ENCODE measurements around the gene MGMT.

The MGMT gene

DNA sequence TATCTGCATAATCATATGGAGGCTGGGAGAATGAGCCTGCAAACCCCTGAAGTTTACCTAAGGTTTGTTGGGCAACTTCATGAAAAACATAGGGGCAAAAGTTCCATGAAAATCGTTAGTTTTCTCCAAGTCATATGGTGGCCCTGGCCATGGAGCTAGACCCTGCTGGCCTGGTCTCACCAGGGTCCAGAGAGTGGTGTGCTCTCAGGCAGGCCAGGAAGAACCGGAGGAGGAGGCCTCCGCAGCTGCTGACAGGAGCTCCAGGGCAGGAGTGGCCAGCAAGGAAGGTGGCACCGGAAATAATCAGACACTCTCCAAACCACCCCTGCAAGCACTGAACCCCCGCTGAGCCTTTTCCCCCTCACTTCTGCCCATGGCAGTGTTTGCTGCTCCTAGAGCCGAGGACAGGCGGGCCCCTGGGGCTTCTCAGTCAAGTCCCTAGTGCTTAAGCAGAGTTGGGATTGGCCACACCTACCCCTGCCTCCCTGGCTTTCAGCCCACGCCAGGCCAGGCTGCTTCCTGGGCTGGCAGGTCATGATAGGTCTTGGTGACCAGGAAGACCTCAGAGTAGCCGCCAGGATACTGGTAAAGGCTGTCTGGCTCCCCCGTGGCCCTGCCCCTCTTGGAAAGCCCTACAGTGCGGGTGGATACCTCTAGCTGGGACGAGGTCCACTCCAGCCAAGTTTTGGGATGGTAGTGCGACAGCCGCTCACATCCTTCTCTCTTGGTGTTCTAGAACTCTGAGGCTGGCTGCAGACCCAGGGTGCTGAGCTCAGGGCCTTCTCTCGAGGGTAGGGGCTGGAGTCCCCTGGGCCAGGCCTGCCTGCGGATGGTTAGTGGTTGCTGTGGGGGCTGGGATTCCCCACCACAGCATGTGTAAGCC lies 242.8 kb downstream of the MGMT start:
- no peak for DNase-seq (ENCODE audit: low read depth in 2 of 2)

GRCh38 chr10:129710510-129710847 lies 243.4 kb downstream of the MGMT start:
- DNase-seq (ENCODE audit: low read depth in 2 of 2): no peak

DNA sequence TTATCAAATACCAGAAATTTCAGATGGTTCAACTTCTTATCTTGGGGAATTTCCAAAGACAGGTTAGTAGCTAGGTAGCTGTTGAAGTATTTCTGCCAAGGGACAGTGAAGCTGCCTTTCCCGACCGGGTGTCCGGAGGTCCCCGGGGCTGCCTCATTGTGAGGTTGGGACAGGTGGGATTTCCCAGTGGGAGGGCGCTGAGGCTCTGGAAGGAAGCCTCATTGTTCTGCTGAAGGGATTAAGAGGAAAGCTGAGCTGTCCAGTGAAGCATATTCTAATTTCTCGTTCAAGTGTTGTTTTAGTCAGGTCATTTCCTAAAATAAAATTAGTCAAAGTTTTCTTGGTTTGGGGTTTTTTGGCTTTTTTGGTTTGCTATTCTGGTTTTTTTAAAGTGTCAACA lies 244.2 kb downstream of the MGMT start:
- DNase-seq (ENCODE audit: low read depth in 2 of 2): no peak

- DNase-seq (ENCODE audit: low read depth in 2 of 2): no peak
These were observed 245.0 kb downstream of the MGMT start for GRCh38 chr10:129712000-129712399.

DNA sequence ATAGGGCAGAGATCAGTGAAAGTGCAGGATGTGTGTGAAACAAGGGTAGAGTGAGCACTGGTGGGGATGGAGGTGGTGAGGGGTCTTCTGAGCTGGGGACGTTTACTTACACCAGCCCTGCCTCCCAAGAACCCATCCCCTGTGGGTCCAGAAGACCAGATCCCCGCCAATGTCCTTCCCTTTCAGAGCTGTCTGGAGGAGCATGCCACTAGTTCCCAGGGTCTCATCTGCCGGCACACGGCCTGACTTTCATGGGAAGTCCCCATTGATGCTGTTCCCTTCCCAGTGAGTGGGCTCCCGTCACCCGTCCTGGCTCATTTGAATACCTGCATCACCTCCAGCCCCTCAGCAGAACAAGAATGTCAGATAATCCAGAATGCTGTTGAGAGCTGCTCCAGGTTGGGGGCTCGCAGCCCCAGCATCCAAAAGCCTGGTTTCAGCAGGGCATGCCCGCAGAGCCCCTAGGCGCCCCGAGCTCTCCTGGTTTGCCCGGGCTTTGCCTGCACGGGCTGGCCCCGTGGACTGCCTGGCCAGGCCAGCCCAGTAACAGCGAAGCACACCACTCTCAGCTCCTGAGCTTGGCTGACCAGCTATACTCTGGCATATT lies 246.7 kb downstream of the MGMT start:
- no peak for DNase-seq (ENCODE audit: low read depth in 2 of 2)

DNA sequence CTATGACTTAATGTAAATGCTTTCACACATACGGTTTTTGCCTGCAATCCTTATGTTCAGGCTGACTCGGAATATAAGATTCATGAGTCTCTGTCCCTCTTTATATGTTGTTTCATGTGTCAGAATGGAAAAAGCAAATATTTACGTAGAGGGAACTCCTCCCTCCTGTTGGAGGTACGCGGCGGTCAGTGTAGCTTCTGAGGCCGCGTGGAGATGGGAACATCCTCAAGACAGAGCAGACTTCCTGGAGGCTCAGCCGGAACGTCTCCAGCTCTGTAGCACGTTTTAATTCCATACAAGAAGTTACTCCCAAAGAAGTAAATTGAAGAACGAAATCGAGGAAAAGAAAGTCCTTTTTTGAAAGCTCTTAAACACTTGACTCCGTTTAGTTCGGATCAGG lies 248.8 kb downstream of the MGMT start:
- DNase-seq (ENCODE audit: low read depth in 2 of 2): no peak

GRCh38 chr10:129716211-129716681 lies 249.2 kb downstream of the MGMT start:
- no peak for DNase-seq (ENCODE audit: low read depth in 2 of 2)

GRCh38 chr10:129716881-129717280 lies 249.8 kb downstream of the MGMT start:
- DNase-seq (ENCODE audit: low read depth in 2 of 2): no peak

- no peak for DNase-seq (ENCODE audit: low read depth in 2 of 2)
These were observed 250.9 kb downstream of the MGMT start for GRCh38 chr10:129717816-129718547.

GRCh38 chr10:129718548-129719414 lies 251.7 kb downstream of the MGMT start:
- no peak for DNase-seq (ENCODE audit: low read depth in 2 of 2)

- no peak for DNase-seq (ENCODE audit: low read depth in 2 of 2)
These were observed 252.3 kb downstream of the MGMT start for GRCh38 chr10:129719415-129719739.

DNA sequence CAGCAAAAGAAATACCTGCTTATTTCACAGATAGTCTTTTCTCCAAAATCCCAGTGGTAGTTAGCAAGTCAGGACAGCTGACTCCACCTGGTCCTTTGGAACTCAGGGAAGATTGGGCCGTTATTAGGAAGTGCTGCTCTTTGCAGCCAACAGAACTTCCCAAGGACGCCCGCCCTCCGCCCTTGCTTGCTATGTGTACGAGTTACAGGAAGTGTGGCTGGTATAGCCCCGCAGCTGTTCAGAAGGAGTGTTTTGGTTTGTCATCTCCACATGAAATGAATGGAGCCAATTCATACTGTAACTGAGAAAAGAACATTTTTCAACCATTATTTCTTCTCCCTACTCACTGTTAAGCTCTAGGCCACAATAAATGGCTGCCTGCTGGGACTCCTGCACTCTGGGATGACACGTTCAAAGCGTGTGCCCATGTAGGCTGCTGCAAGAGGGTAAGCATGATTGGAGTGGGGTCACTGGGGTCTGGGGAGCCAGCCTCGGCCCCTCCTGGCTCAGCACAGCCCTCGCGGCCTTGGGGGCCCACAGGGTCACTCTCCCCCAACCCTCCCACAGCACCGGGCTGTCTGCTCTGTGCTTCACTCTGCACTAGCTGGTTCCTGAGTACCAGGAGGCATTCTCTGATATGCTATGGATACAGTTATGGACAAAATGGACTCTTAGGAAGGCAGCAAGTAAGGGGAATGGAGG lies 253.0 kb downstream of the MGMT start:
- DNase-seq (ENCODE audit: low read depth in 2 of 2): no peak

GRCh38 chr10:129725011-129725410 lies 258.0 kb downstream of the MGMT start:
- DNase-seq (ENCODE audit: low read depth in 2 of 2): no peak

DNA sequence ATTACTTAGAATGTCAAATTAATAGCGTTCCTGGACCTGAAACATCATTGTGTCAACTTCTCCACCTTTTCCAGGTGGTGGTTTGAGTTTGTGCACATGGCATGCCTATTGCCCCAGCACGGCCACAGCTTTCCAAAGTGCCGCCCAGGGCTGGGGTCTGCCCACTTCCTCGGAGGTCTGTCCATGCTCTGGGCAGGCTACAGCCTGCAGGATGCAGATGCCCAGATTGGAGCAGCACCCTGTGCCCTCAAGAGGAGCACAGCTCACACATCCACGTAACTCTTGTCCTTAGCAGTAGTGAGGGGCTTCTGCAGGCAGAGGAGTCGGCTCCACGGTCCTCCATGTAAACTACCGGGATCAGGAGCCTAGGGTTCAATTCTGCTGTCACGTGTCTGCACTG lies 258.4 kb downstream of the MGMT start:
- DNase-seq (ENCODE audit: low read depth in 2 of 2): no peak

GRCh38 chr10:129725890-129726631 lies 259.0 kb downstream of the MGMT start:
- no peak for DNase-seq (ENCODE audit: low read depth in 2 of 2)

GRCh38 chr10:129727071-129727470 lies 260.0 kb downstream of the MGMT start:
- DNase-seq (ENCODE audit: low read depth in 2 of 2): no peak

DNA sequence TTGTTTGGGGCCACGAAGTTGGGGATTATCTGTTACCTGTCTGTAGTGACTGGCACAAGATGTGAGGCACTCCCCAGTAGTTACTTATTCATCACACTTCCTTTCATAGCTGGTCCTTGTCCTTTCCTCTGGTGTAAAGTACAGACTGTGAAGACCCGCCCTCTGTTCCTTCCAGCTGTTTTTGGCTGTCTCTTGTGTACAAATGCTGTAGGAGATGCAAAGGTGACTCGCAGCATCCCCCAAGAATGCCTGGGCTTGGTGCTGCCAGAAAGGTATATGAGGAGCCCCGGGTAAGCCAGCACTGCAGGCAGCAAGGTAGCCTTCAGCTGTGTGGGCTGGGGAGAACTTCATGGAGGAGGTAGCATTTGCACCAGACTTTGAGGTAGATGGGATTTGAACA lies 260.5 kb downstream of the MGMT start:
- no peak for DNase-seq (ENCODE audit: low read depth in 2 of 2)

GRCh38 chr10:129728246-129728820 lies 261.3 kb downstream of the MGMT start:
- DNase-seq (ENCODE audit: low read depth in 2 of 2): no peak

DNA sequence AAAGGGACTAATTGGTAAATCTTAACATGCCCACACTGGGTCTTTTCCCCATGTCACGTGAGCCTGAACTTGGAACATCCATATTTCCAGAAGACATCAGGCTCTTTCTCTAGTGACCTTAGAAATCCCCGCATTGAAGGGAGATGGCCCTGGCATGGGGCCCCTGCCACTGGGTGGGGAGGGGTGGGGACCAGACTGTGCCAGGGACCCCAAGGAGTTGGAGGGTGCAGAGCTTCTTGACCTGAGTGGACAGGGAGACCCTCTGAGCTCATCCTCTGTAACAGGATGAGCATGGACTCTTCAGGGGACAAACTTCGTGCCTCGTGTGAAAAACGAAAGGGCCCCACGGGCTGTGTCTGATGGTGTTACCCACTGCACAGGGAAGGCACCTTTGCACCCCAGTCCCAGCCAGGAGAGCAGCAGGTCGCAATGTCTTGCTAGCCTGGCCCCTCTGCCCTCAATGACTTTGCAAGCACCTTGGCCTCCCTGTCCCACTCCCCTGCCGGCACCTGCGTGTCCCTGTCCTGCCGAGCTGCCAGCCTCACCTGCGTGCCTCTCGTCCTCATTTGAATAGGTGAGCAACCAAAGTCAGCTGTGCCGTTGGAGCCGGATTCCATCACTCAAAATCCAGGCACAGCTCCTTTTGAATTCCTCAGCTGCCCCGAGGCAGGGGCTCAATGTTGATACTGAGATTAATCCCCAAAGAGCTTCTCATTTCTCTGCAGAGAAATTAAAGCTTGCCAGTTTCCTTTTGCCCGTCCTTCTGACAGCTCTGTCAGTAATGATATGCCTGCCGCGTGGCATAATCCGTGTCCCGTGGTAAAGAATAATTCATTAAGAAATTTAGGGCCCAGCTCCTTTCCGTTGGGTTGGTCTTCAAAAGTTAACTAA lies 262.1 kb downstream of the MGMT start:
- no peak for DNase-seq (ENCODE audit: low read depth in 2 of 2)

All from stimulated activated CD4-positive, alpha-beta T cell treated with anti-CD3 and anti-CD28 coated beads, Interleukin-15, amount 100 ng/mL, for 48 hours (primary cell).